Neural progenitor cell (in vitro differentiated cells): ENCODE results near the gene GABRB1. TPM values are rescaled to one million over a fixed set of nuclear protein-coding genes. Genes with fewer than 3 reads are reported as not detected.

Experiments
- DNase-seq: peaks from one replicate; pipeline ENCODE4 v3.0.0-alpha.2; 2016; ENCODE audit warnings: low spot score
- H2AFZ ChIP-seq: fragments of 200-600 bp; sonication (generic); replicated peaks from 2 replicates; pipeline ENCODE4 v1.6.1; 2016; ENCODE audit warnings: antibody characterized with exemption
- H3F3A ChIP-seq: fragments of 200-600 bp; sonication (generic); 2 replicates; pipeline ENCODE4 v1.6.1; 2016; ENCODE audit warnings: antibody characterized with exemption, low read depth
- H3K27ac ChIP-seq: fragments of 200-600 bp; sonication (generic); 2 replicates; pipeline ENCODE4 v1.5.1; 2016; ENCODE audit warnings: mild to moderate bottlenecking
- H3K27me3 ChIP-seq: fragments of 200-600 bp; sonication (generic); 2 replicates; pipeline ENCODE4 v1.6.1; 2016; ENCODE audit warnings: mild to moderate bottlenecking, moderate library complexity
- H3K36me3 ChIP-seq: fragments of 200-600 bp; sonication (generic); 2 replicates; pipeline ENCODE4 v1.5.1; 2016
- H3K4me1 ChIP-seq: fragments of 200-600 bp; sonication (generic); 2 replicates; pipeline ENCODE4 v1.6.1; 2016; ENCODE audit warnings: mixed run types
- H3K4me2 ChIP-seq: fragments of 200-600 bp; sonication (generic); 2 replicates; pipeline ENCODE4 v1.6.1; 2016
- H3K4me3 ChIP-seq: fragments of 200-600 bp; sonication (generic); 2 replicates; pipeline ENCODE4 v1.5.1; 2016
- H3K79me2 ChIP-seq: fragments of 200-600 bp; sonication (generic); 2 replicates; pipeline ENCODE4 v1.6.1; 2016; ENCODE audit warnings: low read depth
- H3K9ac ChIP-seq: fragments of 200-600 bp; sonication (generic); 2 replicates; pipeline ENCODE4 v1.6.1; 2016
- H3K9me3 ChIP-seq: fragments of 200-600 bp; sonication (generic); 2 replicates; pipeline ENCODE4 v1.5.1; 2016; ENCODE audit warnings: low read depth
- H4K20me1 ChIP-seq: fragments of 200-600 bp; sonication (generic); 2 replicates; pipeline ENCODE4 v1.6.1; 2016; ENCODE audit warnings: low read depth
- H3K27ac Mint-ChIP-seq: 3 replicates; pipeline ENCODE4 v1.8.0; 2021; ENCODE audit warnings: mixed read lengths
- H3K27me3 Mint-ChIP-seq: 2 replicates; pipeline ENCODE4 v1.8.0; 2022; ENCODE audit warnings: low read depth, mild to moderate bottlenecking, inconsistent platforms, moderate library complexity, mixed read lengths; ENCODE audit not compliant: insufficient read depth
- H3K36me3 Mint-ChIP-seq: 3 replicates; pipeline ENCODE4 v1.8.0; 2021; ENCODE audit warnings: mixed read lengths
- H3K4me1 Mint-ChIP-seq: 3 replicates; pipeline ENCODE4 v1.8.0; 2021; ENCODE audit warnings: mixed read lengths
- H3K4me3 Mint-ChIP-seq: 3 replicates; pipeline ENCODE4 v1.8.0; 2021; ENCODE audit warnings: mild to moderate bottlenecking, moderate library complexity, mixed read lengths
- H3K9me3 Mint-ChIP-seq: 3 replicates; pipeline ENCODE4 v1.8.0; 2020; ENCODE audit warnings: mixed read lengths
- EZH2 ChIP-seq: fragments of 200-600 bp; sonication (generic); IDR thresholded peaks from 2 replicates; pipeline ENCODE4 v1.6.1; 2017; ENCODE audit warnings: antibody characterized with exemption, mild to moderate bottlenecking, moderate library complexity
- EZH2phosphoT487 ChIP-seq: fragments of 200-600 bp; sonication (generic); IDR thresholded peaks from 2 replicates; pipeline ENCODE4 v1.6.1; 2017; ENCODE audit warnings: antibody characterized with exemption
- total RNA-seq: library from RNA; depleted of rRNA; stranded (reverse); fragments of >200 nt; gene quantifications from 2 replicates; pipeline ENCODE4 v1.2.3, GENCODE V29; 2015; ENCODE audit warnings: low replicate concordance
- TF ChIP-seq, protein P1 (sequence below): fragments of 200-600 bp; sonication (generic); IDR thresholded peaks from 2 replicates; pipeline ENCODE4 v1.5.1; 2017; ENCODE audit warnings: antibody characterized with exemption, mild to moderate bottlenecking

Gene GABRB1
- total RNA-seq, 1 donor from 2014 or later: not detected

DNA sequence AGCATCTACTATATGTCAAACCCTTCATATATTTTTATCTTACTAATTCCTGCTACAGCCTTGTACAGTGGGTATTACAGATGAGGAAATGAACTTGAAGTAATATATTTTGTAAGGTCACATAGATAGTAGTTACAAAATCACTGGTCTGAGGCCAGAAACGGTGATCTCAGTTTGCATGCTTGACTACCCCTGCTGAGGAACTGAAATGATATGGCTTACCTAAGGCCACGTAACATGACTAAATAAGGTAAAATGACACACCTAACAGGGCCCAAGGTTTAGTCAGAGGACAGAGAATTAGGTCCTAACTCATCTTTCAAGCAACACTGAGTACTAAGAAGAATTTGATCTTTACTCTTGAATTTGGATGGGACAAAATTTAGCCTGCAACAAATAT, 433.6 kb downstream of the GABRB1 start:
- DNase-seq: no peak
- Histone ChIP-seq H3K4me3 (no peak overlapping the region), H2AFZ (no peak overlapping the region), H3F3A (peaks cover 8% of the 10 kb centered on the region), H3K4me2 (no peak overlapping the region), H3K9ac (no peak overlapping the region), H4K20me1 (peaks cover 4% of the 10 kb centered on the region), H3K79me2 (peaks cover 23% of the 10 kb centered on the region), H3K4me1 (peaks cover 4% of the 10 kb centered on the region), H3K9me3 (no peaks in the 10 kb centered on the region), H3K27me3 (no peaks in the 10 kb centered on the region), H3K27ac (no peak overlapping the region), H3K36me3 (peaks cover 1% of the 10 kb centered on the region)
- Mint-ChIP-seq H3K4me3 (no peak overlapping the region), H3K4me1 (peaks cover 24% of the 10 kb centered on the region), H3K9me3 (no peaks in the 10 kb centered on the region), H3K36me3 (no peaks in the 10 kb centered on the region), H3K27me3 (no peaks in the 10 kb centered on the region), H3K27ac (no peak overlapping the region)
- TF ChIP-seq, protein P1, sequence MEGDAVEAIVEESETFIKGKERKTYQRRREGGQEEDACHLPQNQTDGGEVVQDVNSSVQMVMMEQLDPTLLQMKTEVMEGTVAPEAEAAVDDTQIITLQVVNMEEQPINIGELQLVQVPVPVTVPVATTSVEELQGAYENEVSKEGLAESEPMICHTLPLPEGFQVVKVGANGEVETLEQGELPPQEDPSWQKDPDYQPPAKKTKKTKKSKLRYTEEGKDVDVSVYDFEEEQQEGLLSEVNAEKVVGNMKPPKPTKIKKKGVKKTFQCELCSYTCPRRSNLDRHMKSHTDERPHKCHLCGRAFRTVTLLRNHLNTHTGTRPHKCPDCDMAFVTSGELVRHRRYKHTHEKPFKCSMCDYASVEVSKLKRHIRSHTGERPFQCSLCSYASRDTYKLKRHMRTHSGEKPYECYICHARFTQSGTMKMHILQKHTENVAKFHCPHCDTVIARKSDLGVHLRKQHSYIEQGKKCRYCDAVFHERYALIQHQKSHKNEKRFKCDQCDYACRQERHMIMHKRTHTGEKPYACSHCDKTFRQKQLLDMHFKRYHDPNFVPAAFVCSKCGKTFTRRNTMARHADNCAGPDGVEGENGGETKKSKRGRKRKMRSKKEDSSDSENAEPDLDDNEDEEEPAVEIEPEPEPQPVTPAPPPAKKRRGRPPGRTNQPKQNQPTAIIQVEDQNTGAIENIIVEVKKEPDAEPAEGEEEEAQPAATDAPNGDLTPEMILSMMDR: no peak
- no peak for TF ChIP-seq EZH2
- TF ChIP-seq EZH2phosphoT487: no peak

DNA sequence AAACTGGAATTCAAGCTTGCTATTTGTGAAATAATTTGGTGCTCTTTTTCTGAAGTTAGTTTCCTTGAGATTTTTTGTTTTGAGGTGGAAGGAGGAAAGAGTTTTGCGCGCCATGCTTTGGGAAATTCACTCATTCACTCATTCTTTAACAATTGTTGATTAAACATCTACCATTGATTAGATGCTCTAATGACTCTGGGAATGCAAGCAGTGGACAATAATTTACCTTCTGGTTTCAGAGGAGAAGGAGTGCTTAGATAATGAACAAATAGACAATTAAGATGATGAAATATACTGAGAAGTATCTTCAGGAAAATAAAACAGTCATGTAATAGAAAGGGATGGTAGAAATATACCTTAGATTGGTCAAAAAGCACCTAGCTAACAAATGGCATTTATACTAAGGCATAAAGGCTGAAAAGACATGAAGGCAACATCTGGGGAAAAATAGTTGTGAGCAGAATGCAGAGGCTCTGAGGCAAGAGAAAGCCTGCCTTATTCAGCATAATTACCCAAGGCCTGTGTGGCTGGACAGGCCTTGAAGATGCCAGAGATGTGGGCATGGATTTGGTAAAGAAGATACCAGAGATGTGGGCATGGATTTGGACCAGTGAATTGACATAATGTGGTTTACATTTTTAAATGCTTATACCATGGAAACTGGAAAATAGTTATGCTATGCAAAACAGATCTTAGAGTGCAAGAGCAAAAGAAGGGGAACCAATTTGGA, 434.9 kb downstream of the GABRB1 start:
- H3K4me3 Mint-ChIP-seq: no peak overlapping the region
- Histone ChIP-seq H3K79me2 (peaks cover 17% of the 10 kb centered on the region), H4K20me1 (peaks cover 4% of the 10 kb centered on the region), H3K4me1 (peaks cover 7% of the 10 kb centered on the region), H3K4me3 (no peak overlapping the region), H3F3A (peaks cover 8% of the 10 kb centered on the region), H3K9me3 (no peaks in the 10 kb centered on the region), H3K27me3 (no peaks in the 10 kb centered on the region), H3K27ac (no peak overlapping the region), H2AFZ (no peak overlapping the region), H3K4me2 (no peak overlapping the region), H3K9ac (no peak overlapping the region), H3K36me3 (no peaks in the 10 kb centered on the region)
- H3K36me3 Mint-ChIP-seq: no peaks in the 10 kb centered on the region
- H3K27ac Mint-ChIP-seq: no peak overlapping the region
- no peaks in the 10 kb centered on the region for H3K27me3 Mint-ChIP-seq
- peaks cover 20% of the 10 kb centered on the region for H3K4me1 Mint-ChIP-seq
- TF ChIP-seq EZH2: no peak
- TF ChIP-seq EZH2phosphoT487: no peak
- TF ChIP-seq, protein P1: no peak
- DNase-seq: no peak
- H3K9me3 Mint-ChIP-seq: no peaks in the 10 kb centered on the region

DNA sequence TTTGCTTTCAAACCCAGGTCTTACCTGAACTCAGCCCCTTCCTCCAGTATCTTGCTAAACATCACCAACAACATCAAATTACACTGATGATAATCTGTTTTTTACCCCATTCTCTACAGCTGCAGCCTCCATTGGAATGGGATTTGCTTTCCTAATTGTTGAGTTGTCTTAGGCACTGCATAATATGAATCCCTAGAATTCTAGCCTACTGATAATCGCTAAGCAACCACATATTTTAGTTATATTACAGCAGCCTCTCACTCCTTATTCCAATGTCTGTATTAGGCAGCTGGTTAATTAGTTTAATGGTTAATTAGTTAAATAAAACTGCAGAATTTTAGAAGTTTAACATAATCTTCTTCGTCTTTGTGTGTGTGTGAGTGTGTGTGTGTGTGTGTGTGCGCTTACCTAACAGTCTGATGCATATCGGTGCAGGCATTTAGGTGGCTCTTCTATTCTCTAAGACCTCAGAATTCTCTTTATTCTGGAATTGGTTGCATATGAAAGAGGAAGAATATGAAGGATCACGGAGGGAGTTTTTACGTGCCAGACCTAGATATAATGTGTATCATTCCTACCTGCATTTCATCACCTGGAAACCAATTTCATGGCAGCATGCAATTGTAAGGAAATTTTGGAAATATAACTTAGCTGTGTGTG, 437.5 kb downstream of the GABRB1 start:
- H3F3A ChIP-seq: no peaks in the 10 kb centered on the region
- H3K36me3 ChIP-seq: no peaks in the 10 kb centered on the region
- no peaks in the 10 kb centered on the region for H3K27me3 ChIP-seq
- H3K9me3 ChIP-seq: no peaks in the 10 kb centered on the region
- DNase-seq: no peak
- Mint-ChIP-seq H3K36me3 (no peaks in the 10 kb centered on the region), H3K4me3 (no peak overlapping the region), H3K9me3 (no peaks in the 10 kb centered on the region), H3K27ac (no peak overlapping the region), H3K4me1 (peaks cover 11% of the 10 kb centered on the region), H3K27me3 (no peaks in the 10 kb centered on the region)
- no peak overlapping the region for H3K4me2 ChIP-seq
- H3K27ac ChIP-seq: no peak overlapping the region
- H3K4me3 ChIP-seq: no peak overlapping the region
- peaks cover 17% of the 10 kb centered on the region for H3K4me1 ChIP-seq
- no peaks in the 10 kb centered on the region for H3K79me2 ChIP-seq
- no peak overlapping the region for H2AFZ ChIP-seq
- H3K9ac ChIP-seq: no peak overlapping the region
- no peaks in the 10 kb centered on the region for H4K20me1 ChIP-seq
- TF ChIP-seq, protein P1: no peak
- no peak for TF ChIP-seq EZH2
- TF ChIP-seq EZH2phosphoT487: no peak
